ENCODE measurements around the gene SAMD3.

GRCh38 chr6:130240232-130240631, 17.5 kb upstream of the SAMD3 start:
- TF ChIP-seq CTCF (IDR thresholded peaks at IDR 0.05) (no peak), POLR2AphosphoS5 (IDR thresholded peaks at IDR 0.05; ENCODE audit: low read depth, low read length) (no peak)

All from Panc1 (cell line).